Central memory CD8-positive, alpha-beta T cell (primary cell): ENCODE data around the gene BBX.

Source experiments
- ATAC-seq: fragments of 150-1000 bp; cut with Tn5 transposase; replicated peaks from 2 replicates; pipeline ENCODE4 v1.10.0; 2022; ENCODE audit warnings: mild to moderate bottlenecking, moderate FRiP score, moderate number of reproducible peaks; ENCODE audit not compliant: poor library complexity, severe bottlenecking; ENCODE audit errors: extremely low read depth
- DNase-seq, 2 donors: peaks; one replicate each; pipeline ENCODE4 v3.0.0; 2021; ENCODE audit warnings: low spot score in 2 of 2
- H3K27ac Mint-ChIP-seq: one replicate; pipeline ENCODE4 v1.8.0; 2022; ENCODE audit warnings: low read depth, mild to moderate bottlenecking, moderate library complexity, mixed read lengths
- H3K27me3 Mint-ChIP-seq: one replicate; pipeline ENCODE4 v1.8.0; 2022; ENCODE audit warnings: mixed read lengths
- H3K36me3 Mint-ChIP-seq: one replicate; pipeline ENCODE4 v1.8.0; 2022; ENCODE audit warnings: mild to moderate bottlenecking, moderate library complexity, mixed read lengths; ENCODE audit not compliant: insufficient read depth
- H3K4me1 Mint-ChIP-seq: one replicate; pipeline ENCODE4 v1.8.0; 2022; ENCODE audit warnings: mixed read lengths
- H3K4me3 Mint-ChIP-seq: one replicate; pipeline ENCODE4 v1.8.0; 2022; ENCODE audit warnings: mild to moderate bottlenecking, moderate library complexity, mixed read lengths
- H3K9me3 Mint-ChIP-seq: one replicate; pipeline ENCODE4 v1.8.0; 2022; ENCODE audit warnings: mixed read lengths

BBX gene

DNA sequence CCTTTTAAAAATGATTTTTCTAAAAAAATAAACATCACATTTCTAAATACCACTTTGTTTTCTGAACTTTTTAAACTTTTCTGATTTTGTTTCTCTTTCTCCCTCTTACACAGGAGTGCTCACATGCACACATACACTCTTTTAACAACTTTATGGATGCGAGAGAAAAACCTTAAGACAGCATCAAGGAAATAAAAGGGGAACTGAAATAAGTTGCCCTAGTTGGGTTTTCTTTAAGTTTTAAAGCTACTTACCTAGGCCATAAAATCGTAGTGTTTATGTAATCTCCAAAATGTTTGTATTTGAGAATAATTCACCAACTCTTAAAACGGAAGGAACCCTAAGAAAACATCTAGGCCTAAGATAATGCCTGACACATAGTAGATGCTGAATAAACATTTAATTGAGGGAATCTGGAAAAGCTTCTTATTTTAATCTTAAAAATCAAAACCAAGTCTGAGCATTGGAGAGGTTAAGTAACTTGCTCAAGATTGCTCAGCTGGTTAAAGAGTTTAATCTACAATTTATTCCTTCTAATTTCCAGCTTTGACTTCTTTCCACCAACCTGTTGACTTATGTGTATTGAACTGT, 1.2 kb upstream of the BBX start:
- ATAC-seq, result no peak
- Mint-ChIP-seq H3K4me1 (peaks cover 21% of the 10 kb centered on the region), H3K27ac (no peak overlapping the region)

DNA sequence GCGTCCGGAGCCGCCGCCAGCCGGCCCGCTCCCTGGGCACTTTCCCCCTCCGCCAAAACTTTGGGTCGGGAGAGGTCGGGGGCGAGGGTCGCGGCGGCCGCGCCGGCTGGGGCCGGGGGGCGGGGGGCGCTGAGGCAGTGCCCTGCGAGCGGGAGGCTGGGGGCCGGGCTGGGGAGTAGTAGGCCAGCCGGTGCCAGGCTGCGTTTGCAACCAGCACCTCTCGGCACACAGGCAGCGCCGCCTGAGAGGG, 452 bp downstream of the BBX start:
- Mint-ChIP-seq H3K4me3 (peak overlapping the region; percentile 94), H3K27ac (peak overlapping the region; percentile 94), H3K27me3 (no peaks in the 10 kb centered on the region), H3K36me3 (peaks cover 17% of the 10 kb centered on the region), H3K9me3 (no peaks in the 10 kb centered on the region), H3K4me1 (peaks cover 33% of the 10 kb centered on the region)
- DNase-seq (no peak), ATAC-seq (peak; percentile 42)

More for the DNA sequence above, 1.2 kb upstream of the BBX start:
- no peak for DNase-seq
- Mint-ChIP-seq H3K4me3 (no peak overlapping the region), H3K27me3 (peaks cover 14% of the 10 kb centered on the region), H3K36me3 (peaks cover 17% of the 10 kb centered on the region), H3K9me3 (no peaks in the 10 kb centered on the region)

DNA sequence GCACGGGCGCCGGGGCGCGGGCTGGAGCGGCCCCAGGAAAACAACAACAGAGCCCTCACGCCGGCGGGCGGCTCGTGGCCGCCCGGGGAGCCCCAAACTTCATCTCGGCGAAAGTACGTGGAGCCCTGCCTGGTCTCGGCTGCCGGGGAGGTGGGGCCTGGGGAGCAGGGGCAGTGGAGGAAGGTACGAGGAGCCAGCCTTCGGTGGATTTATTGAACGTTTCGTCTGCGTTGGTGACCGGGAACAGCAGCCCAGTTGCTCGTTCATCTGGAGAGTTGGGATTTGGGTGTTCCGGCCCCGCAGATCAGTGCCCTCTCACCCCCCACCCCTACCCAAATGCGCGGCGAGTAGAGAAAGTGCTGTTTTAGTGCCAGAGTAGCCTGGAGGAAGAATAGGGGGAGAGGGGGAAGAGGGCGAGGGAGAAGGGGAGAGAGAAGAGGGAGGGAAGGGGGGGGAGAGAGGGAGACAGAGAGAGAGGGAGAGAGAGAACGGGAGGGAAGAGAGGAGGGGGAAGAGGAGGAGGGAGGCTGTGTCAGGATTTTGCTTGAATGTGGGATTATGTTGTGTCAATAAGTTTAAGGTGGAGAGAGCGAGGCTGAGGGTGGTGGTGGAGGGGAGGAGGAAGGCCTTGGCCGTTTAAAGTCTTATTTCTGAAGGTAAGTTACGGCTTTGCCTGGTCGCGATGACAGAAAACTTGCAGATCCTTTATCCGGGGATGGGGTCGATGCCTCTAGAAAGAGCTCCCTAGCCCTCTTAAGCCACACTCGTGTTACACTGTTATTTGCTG, 970 bp downstream of the BBX start:
- H3K4me3 Mint-ChIP-seq, result peak overlapping the region; percentile 94

GRCh38 chr3:107524326-107524840, 1.6 kb downstream of the BBX start:
- Mint-ChIP-seq H3K4me3 (peak overlapping the region; percentile 94), H3K27ac (peak overlapping the region; percentile 94), H3K9me3 (no peaks in the 10 kb centered on the region), H3K4me1 (peaks cover 39% of the 10 kb centered on the region), H3K27me3 (no peaks in the 10 kb centered on the region), H3K36me3 (peaks cover 17% of the 10 kb centered on the region)
- no peak for ATAC-seq
- peak in 1 of 2 donors; percentile 10 for DNase-seq

More for the DNA sequence above, 970 bp downstream of the BBX start:
- DNase-seq (peak; percentile 29 to 41), ATAC-seq (peak; percentile 27)
- peaks cover 17% of the 10 kb centered on the region for H3K36me3 Mint-ChIP-seq
- no peaks in the 10 kb centered on the region for H3K27me3 Mint-ChIP-seq
- H3K9me3 Mint-ChIP-seq, result no peaks in the 10 kb centered on the region
- H3K27ac Mint-ChIP-seq, result peak overlapping the region; percentile 94
- peaks cover 35% of the 10 kb centered on the region for H3K4me1 Mint-ChIP-seq

DNA sequence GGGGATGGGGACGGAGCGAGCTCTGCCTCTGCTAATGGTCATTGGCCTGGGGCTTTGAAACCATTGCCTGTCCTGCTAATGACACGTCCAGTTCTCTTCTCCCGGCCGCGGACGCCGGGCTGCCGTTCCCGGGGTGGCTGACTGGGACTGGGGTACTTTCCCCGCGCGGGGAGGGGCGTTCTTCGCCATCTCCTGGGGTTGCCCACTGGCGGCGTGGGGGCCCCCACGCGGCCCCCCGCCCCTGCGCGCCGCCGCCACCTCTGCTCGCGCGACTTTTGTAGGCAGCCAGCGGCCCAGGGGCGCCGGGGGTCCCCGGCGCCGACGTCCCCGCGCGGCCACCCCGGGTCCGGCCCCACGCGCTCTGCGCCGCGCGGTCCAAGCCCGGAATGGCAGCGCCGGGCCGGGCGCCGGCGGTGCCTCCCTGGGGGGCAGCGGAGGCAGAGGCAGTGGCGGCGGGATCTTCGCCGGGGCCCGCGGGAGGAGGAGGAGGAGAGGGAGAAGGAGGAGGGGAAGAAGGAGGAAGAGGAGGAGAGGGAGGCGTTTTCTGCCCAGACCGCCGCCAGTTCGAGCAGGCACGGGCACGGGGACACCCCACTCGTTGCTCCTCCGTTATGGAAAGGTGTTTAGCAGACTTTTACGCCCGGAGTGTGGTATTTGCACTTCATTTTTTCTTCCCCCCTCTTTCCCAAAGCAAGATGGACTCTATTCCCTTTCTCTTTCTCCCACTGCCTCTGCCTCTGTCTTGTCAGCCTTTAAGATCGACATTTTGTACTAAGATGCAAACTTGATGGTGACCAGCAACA, 2.3 kb downstream of the BBX start:
- peak overlapping the region; percentile 94 for H3K4me3 Mint-ChIP-seq
- no peaks in the 10 kb centered on the region for H3K9me3 Mint-ChIP-seq
- H3K27me3 Mint-ChIP-seq, result no peaks in the 10 kb centered on the region
- peaks cover 20% of the 10 kb centered on the region for H3K36me3 Mint-ChIP-seq
- ATAC-seq (no peak), DNase-seq (peak; percentile 15 to 23)
- H3K4me1 Mint-ChIP-seq, result peaks cover 45% of the 10 kb centered on the region
- H3K27ac Mint-ChIP-seq, result peak overlapping the region; percentile 94

GRCh38 chr3:107525644-107526305, 3.0 kb downstream of the BBX start:
- H3K4me1 Mint-ChIP-seq, result peaks cover 46% of the 10 kb centered on the region
- no peaks in the 10 kb centered on the region for H3K9me3 Mint-ChIP-seq
- no peaks in the 10 kb centered on the region for H3K27me3 Mint-ChIP-seq
- H3K36me3 Mint-ChIP-seq, result peaks cover 20% of the 10 kb centered on the region
- DNase-seq (peak in 1 of 2 donors; percentile 13), ATAC-seq (no peak)
- peak overlapping the region; percentile 94 for H3K4me3 Mint-ChIP-seq
- H3K27ac Mint-ChIP-seq, result peak overlapping the region; percentile 94

DNA sequence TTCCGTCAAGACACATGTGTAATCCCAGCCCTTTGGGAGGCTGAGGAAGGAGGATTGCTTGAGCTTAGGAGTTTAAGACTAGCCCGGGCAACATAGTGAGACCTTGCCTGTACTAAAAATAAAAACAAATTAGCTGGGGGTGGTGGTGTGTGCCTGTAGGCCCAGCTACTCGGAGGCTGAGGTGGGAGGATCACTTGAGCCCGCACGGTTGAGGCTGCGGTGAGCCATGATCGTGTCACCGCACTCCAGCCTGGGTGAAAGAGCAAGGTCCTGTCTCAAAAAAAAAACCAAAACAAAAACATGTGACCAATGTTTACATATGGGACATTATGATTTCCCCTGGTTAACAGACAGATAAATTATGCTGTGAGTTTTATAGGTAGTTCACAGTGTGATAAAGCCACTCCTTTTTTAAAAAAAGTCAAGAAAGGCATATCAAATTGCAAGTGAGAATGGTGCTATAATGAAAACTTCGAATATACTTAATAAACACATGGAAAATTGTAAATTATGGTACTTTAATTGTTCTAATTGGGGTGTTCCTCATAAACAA, 9.2 kb downstream of the BBX start:
- H3K4me3 Mint-ChIP-seq, result no peak overlapping the region
- H3K27me3 Mint-ChIP-seq, result no peaks in the 10 kb centered on the region
- ATAC-seq (no peak), DNase-seq (no peak)
- H3K4me1 Mint-ChIP-seq, result peaks cover 40% of the 10 kb centered on the region
- H3K9me3 Mint-ChIP-seq, result no peaks in the 10 kb centered on the region
- peaks cover 10% of the 10 kb centered on the region for H3K36me3 Mint-ChIP-seq
- no peak overlapping the region for H3K27ac Mint-ChIP-seq

DNA sequence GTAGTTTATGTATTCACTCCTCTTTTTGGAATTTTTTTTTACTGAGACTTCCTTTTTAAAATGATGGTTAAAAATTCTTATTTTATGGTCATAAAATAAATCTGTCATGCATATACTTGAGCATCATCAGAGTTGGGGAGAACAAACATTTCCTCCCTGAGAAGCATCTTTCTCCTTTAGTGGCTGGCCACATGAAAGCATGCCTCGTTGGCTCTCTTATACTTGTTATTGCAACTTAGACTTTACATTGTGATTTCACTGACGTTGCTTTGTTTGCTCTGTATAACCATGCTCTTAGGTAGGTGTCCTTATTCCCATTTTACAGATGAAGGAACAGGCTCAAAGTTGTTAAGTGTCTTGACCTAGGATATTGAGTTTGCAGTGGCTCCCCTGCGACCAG, 18.1 kb downstream of the BBX start:
- Mint-ChIP-seq H3K4me1 (peaks cover 34% of the 10 kb centered on the region), H3K27ac (peak overlapping the region; percentile 6), H3K27me3 (no peaks in the 10 kb centered on the region), H3K9me3 (no peaks in the 10 kb centered on the region), H3K4me3 (no peak overlapping the region), H3K36me3 (peaks cover 6% of the 10 kb centered on the region)
- DNase-seq (no peak), ATAC-seq (no peak)

- ATAC-seq (no peak), DNase-seq (no peak)
- Mint-ChIP-seq H3K27ac (no peak overlapping the region), H3K4me1 (peaks cover 42% of the 10 kb centered on the region), H3K9me3 (no peaks in the 10 kb centered on the region), H3K36me3 (peaks cover 8% of the 10 kb centered on the region), H3K27me3 (no peaks in the 10 kb centered on the region), H3K4me3 (no peak overlapping the region)
Measured at GRCh38 chr3:107542665-107543064, 19.9 kb downstream of the BBX start.

DNA sequence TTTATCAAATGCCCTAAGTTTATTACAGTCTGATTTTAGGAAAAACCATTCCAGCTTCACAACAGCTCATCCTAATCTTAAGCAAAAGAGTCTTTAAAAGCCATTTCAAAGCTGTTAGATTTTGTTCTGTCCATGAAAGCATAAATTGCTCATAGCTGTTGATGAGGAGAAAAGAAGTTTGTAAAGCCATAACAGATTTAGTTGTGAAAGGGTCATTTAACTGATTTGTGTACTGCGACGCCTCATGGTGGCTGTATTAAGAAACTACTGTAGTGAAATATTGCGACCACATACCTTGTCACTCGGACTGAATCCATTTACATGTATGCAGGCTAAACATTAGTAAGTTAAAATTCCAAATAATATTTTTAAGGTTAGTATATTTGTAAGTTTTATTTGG, 20.9 kb downstream of the BBX start:
- ATAC-seq (no peak), DNase-seq (no peak)
- no peak overlapping the region for H3K4me3 Mint-ChIP-seq
- no peak overlapping the region for H3K27ac Mint-ChIP-seq
- peaks cover 48% of the 10 kb centered on the region for H3K4me1 Mint-ChIP-seq
- peaks cover 8% of the 10 kb centered on the region for H3K36me3 Mint-ChIP-seq
- no peaks in the 10 kb centered on the region for H3K27me3 Mint-ChIP-seq
- H3K9me3 Mint-ChIP-seq, result no peaks in the 10 kb centered on the region

- peaks cover 8% of the 10 kb centered on the region for H3K36me3 Mint-ChIP-seq
- H3K4me1 Mint-ChIP-seq, result peaks cover 51% of the 10 kb centered on the region
- H3K9me3 Mint-ChIP-seq, result no peaks in the 10 kb centered on the region
- no peak overlapping the region for H3K4me3 Mint-ChIP-seq
- no peaks in the 10 kb centered on the region for H3K27me3 Mint-ChIP-seq
- ATAC-seq (no peak), DNase-seq (no peak)
- H3K27ac Mint-ChIP-seq, result no peak overlapping the region
Measured at GRCh38 chr3:107545680-107546120, 22.9 kb downstream of the BBX start.

DNA sequence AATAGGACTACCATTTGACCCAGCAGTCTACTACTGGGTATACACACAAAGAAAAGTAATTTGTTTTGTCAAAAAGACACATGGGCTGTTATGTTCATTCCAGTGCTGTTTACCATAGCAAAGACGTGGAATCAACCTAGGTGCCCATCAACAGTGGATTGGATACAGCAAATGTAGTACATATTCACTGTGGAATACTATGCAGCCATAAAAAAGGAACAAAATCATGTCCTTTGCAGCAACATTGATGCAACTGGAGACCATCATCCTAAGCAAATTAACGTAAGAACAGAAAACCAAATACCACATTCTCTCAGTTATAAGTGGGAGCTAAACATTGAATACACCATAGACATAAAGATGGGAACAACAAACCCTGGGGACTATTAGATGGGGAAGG, 25.8 kb downstream of the BBX start:
- no peak for DNase-seq
- no peak for ATAC-seq
- H3K4me1 Mint-ChIP-seq, result peaks cover 51% of the 10 kb centered on the region
- no peak overlapping the region for H3K27ac Mint-ChIP-seq
- H3K36me3 Mint-ChIP-seq, result peaks cover 8% of the 10 kb centered on the region
- no peaks in the 10 kb centered on the region for H3K27me3 Mint-ChIP-seq
- H3K4me3 Mint-ChIP-seq, result no peak overlapping the region
- H3K9me3 Mint-ChIP-seq, result no peaks in the 10 kb centered on the region
